Stimulated activated CD4-positive, alpha-beta T cell treated with anti-CD3 and anti-CD28 coated beads, Interleukin-1b, Interleukin-23, amount 100 ng/mL, for 24 hours (primary cell): ENCODE results near the gene CAMK2A.

Experiments
- DNase-seq, 4 experiments: peaks; one replicate each; pipeline ENCODE4 v3.0.0-alpha.2; 2020; ENCODE audit warnings: low read depth in 4 of 4, low spot score in 1 of 4

The CAMK2A gene

DNA sequence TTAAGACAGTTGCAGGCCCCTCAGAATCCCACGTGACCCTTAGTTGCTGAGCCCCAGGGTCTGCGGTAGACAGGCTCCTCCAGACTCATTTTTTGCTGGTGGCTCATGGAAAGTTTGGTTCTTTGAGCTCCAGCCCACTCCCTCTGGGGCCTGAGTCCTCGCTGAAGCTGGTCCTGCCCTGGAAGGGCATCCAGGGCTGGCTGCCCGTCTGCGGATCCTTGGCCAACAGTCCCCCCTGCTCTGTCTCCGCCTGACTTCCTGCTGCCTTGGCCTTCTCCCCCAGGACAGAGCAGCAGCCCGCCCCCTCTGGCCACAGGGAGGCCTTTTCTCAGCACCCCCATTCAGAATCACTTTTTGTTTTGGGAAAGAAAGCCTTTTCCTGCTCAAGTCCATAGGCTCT, 75.3 kb downstream of the CAMK2A start:
- no peak for DNase-seq

DNA sequence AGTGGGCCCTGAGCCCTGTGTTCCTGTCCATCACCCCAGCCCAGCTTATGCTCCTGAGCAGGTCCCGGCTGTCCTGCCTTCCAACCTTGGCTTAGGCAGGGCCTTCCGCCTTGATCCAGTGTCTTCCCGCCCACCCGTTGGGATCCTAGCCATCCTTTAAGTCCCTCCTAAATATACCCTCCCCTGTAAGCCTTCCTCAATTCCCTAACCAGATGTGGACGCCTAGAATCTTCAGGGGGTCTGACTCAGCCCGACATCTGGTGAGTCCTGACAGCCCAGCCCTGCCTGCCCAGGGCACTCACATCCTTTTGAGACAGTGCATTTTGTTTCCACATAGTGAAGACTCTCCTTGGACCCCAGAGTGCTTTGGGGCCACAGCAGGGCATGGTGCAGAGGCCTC, 76.0 kb downstream of the CAMK2A start:
- DNase-seq = no peak

DNA sequence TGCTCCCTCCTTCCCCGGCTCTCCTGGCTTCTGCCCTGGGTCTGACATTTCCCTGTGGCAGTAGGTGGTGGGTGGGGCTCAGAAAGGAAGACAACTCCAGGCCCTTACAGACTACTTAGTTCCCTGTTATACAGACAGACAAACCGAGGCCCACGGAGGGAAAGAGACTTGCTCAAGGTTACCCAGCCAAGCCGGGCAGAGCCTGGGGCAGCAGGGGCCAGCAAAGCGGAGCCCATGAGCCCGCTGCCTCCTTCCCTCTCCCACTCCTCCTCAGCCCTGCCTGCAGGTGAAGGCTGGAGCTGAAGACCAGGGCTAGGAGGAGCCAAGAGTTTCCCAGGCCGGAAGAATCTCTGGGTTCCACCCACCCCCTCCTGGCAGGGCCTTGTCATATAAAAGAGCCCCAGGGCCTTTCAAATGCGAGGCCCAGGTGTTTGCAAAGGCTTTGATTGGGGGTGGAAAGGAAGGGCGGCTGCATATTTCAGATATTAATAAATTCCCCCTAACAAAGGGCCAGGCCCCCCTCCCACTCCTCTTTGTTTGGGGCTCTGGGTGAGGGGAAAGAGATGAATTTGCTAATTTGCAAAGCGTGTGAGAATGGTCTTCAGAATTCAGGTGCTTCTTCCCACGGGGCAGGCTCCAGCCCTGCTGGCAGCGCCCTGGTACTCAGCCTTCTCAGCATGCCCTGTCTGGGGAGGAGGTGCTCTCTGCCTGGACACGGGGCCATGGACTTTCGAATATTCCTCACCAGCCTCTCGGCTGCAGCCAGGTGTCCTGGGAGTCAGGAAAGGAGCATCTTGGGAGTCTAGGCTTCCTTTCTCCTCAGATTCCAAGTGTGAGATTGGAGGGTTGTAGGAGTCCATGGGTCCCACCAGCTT, 78.2 kb downstream of the CAMK2A start:
- no peak for DNase-seq

DNA sequence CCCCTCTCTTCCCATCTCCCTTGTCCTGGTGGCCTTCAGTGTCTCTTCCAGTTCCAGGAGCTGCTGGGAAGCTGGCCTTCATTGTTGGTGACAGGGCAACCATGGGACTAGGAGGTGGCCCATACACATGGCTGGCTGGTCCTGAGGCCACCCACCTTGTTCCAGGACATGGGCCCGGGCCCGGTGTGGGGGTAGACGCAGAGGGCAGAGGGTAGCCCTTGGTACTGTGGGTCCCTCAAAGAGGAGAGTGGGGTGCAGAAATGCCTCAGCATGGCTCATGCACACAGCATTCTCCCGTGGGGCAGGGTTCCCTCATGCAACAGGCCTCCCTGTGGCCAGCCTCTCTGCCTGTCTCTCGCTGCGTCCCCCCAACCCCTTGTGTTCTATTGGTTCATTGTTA, 78.9 kb downstream of the CAMK2A start:
- DNase-seq = no peak

DNA sequence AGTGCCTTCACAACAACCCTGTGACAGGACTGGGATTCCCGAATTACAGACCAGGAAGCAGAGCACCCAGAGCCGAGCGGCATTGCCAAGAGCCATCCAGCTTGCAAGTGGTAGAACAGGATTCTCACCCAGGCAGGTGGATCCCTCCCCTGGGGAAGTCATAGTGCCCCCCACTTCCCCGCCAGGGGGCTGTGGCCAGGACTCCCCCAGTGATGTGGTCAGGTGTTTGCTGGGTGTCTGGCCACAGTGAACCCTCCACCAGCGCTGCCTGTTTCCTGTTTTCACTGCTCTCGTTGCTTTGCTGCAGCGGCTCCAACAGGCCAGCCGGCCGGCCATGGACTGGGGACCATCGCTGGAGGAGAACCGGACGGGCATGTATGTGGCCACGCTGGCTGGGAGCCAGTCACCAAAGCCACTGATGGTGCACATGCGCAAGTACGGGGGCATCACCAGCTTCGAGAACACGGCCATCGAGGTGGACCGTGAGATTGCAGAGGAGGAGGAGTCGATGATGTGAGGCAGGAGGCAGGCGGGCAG, 80.4 kb downstream of the CAMK2A start:
- no peak for DNase-seq

DNA sequence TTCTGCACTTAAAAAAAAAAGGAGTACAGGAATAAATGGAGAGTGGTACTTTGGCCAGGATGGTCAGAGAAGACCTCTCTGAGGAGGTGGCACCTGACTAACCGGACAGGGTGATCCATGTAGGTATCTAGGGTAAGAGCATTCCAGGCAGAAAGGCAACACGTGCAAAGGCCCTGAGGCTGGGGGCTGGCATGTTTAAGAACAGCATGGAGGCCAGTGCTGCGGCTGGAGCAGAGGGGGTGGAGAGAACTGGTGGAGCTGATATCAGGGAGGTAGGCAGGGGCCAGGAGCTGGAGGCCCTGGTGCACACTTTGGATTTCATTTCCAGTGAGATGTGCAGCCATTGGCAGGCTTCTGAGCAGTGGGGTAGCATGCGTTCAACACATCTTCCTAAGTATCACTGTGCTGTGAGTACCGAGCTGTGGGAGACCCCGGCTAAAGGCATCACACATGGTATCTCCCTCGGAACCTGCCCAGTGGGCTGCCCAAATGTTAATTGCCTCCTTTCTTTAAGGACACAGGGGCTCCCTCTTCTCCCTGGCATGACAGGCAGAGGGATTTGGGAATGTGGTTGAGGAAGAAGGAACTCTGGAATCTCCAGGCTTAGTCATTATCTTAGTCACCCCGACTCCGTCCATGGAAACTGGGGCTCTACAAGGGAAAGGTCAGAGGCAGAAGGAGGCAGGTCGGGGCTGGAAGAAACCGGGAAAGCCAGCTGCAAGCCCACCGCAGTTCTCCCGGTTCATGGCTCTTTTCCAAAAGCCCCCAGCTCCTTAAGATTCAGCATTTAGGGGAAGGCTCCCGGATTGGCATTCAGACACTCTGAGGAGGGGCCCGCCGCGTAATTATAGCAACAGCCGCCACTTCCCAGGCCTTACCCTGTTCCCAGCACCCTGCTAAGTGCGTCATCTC, 81.1 kb downstream of the CAMK2A start:
- no peak for DNase-seq

DNA sequence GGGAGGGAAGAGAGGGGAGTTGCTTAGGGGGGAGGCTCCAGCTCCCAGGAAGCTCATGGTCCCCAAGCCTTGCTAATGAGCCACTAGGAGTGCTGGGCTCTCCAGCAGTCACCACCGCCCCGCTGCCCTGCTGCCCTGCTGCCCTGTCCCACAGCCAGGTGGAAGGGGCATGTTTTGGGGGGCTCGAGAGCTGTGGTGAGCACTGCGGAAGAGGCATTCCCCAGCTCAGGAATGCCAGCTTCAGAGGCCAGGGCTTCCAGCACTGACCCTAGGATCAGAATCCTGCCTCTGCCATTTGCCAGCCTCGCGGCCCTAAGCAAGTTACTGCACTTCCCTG, 82.8 kb downstream of the CAMK2A start:
- no peak for DNase-seq

DNA sequence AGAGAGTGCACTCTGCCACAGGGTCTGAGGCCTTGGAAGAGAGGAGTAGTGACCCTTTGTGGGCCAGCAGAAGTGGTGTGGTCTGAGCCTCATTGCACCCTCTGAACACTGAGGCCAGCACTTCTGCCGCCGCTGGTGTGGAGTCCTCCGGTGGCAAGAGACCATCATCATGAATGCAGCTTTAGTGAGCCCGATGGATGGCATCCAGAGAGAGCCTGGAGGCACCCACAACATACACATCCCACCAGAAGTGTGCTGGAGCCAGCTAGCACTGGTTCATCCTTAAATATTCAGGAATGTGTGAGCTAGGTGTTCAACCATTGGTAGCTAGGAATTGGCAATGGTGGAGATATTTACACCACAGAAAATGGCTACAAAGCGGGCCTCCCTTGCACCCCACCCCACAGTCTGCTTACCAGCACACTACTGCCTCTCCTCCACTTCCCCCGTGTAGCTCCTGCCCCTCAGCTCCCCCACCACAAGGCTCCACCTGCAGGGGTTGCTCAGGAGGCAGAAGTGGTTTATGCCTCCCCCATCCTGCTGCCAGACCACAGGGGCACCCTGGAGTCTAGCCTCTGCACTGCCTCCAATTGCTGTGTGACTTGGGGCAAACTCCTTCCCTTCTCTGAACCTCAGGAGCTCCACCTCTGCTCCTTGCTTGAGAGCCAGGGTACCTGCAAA, 83.3 kb downstream of the CAMK2A start:
- DNase-seq = no peak

DNA sequence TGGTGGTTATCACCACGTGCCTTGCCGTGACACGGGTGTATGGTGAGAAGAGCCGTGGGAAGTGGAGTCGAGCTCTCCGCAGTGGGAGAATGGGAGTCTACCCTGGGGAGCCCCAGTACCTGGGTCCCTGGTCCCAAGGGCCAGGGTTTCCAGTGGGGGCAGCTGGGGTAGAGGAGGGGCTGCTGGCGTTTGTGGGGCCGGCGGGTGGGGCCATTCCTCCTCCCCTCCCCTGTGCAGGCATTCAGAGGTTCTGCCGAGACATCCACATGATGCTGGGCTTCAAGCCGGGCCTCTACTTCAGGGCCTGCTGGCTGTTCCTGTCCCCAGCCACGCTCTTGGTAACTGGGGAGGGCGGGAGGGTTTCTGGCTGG, 85.0 kb downstream of the CAMK2A start:
- DNase-seq = no peak

DNA sequence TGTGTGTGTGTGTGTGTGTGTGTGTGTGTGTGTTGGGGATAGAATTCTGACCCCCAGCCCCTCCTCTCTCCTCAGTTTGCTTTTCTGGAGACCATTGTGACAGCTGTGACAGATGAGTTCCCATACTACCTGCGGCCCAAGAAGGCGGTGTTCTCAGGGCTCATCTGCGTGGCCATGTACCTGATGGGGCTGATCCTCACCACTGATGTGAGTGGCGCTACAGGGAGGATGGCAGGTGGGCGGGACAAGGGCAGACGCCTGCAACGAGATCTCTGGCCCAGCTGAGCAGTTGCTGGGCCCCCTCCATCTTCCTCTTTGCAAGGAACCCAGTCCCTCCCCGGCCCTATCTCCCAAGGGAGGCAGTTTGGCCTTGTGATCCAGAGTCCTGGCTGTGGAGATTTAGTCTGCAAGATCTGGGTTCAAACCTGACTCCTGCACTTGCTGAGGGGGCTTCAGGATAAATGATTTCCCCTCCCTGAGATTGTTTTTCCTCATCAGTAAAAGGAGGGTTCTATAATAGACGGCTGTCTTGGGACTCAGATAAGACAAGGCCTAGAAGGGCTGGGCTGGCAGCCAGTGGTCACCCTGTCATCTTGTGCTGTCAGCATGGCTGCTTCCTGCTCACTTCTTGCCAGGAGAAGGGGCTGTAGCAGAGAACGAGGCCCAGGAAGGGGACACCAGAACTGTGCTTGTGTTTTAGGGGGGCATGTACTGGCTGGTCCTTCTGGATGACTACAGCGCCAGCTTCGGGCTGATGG, 85.6 kb downstream of the CAMK2A start:
- DNase-seq = no peak

DNA sequence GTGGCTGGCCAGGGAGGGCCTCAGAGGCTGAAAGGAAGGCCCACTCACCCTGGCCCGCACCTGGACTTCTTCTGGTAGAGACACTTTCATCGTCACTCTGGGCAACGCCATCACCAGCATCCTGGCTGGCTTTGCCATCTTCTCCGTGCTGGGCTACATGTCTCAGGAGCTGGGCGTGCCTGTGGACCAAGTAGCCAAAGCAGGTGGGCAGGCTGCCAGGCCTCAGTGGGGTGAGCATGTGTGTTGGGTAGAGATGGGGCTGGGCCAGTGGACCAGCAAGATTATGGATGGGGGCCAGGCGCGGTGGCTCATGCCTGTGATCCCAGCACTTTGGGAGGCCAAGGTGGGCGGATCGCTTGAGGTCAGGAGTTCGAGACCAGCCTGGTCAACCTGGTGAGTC, 87.1 kb downstream of the CAMK2A start:
- DNase-seq = no peak

DNA sequence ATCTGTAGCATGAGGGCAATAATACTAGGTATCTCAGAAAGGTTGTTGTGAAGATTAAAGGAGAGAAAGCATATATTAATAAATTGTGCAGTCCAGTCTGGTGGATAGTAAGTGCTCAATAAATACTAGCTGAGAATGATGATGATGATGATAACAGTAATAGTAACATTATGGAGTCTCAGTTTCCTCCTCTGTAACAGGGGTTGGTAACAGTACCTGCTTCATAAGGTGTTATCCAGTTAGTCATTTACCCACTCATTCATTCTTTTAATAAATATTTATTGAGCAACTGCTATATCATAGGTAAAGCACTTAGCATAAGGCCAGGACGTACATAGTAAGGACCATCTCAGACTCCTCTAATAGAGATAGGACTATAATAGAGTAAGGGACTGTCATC, 92.1 kb downstream of the CAMK2A start:
- DNase-seq = no peak

DNA sequence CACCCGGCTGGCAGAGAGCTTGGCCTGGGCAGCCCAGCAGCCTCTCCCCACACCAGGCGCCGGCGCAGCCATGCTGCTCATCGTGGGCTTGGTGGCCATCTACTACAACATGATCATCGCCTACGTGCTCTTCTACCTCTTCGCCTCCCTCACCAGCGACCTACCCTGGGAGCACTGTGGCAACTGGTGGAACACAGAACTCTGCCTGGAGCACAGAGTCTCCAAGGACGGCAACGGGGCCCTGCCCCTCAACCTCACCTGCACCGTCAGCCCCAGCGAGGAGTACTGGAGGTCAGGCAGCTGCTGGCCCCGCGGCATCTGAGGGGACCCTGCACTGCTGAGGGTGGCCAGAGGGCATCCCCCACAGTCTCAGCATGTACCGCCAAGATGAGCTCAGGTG, 92.6 kb downstream of the CAMK2A start:
- DNase-seq = no peak

DNA sequence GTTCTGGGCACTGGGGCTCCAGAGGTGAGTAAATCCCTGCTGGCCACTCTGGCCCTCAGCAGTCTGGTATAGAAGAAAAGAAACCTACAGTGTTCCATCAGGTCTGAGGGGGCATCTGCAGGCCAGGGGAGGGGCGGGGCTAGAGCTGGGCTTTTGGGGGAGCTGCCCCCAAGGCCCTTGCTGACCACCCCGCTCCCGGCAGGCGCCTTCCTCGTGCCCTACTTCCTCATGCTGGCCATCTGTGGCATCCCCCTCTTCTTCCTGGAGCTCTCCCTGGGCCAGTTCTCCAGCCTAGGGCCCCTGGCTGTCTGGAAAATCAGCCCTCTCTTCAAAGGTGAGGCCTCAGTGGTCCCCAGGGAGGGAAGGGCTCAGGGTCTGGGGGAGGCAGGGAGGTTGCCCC, 93.1 kb downstream of the CAMK2A start:
- no peak for DNase-seq

DNA sequence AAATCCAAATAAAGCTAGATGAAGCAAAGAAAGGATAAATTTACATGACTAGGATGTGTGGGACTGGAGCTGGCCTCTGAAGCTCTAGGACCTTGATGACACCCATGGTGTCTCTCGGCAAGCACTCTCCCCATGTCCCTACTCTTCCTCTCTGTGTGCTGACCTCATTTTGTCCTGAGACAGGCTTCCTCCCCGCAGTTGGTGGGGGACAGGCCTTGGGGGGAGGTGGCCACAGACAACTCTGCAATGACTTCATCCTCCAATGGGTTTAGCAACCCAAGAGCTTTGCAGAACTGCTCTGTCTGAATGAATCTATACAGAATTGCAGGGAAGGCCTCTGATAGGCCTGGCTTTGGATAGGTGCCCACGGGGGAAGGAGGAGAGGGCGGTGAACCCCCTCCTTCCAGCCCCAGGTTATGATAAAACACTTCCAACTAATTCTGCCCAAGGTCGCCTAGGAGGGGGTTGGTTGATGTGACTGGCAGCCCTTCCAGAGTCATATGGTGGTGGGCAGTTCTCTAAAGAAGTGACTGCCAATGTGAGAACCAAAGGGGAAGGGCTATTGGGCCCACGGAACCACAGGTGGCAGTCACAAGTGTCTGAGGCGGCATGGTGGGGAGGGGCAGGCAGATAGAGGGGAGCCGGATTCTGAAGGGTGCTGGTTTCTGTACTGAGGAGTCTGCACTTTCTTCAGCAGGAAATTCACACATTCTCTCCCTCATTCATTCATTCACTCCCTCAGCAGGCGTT, 93.7 kb downstream of the CAMK2A start:
- no peak for DNase-seq

DNA sequence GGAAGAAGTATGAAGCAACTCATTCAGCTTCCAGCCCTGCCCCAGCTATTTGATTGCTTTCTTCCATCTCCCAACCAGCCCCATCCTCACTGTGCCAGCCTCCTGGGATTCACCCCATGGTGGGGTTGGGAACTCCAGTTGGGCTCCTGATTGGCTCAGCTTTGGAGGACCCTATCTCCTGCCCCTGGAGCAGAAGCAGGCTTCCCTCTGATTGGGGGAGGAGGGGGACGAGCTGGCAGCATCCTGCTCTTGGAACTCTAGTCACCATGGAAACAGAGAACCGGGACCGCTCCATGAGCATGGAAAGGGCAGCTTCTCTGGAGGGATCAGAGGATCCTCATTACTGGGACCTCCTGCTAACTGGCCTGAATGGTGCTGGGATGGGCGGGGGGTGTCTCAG, 97.1 kb downstream of the CAMK2A start:
- DNase-seq = no peak

DNA sequence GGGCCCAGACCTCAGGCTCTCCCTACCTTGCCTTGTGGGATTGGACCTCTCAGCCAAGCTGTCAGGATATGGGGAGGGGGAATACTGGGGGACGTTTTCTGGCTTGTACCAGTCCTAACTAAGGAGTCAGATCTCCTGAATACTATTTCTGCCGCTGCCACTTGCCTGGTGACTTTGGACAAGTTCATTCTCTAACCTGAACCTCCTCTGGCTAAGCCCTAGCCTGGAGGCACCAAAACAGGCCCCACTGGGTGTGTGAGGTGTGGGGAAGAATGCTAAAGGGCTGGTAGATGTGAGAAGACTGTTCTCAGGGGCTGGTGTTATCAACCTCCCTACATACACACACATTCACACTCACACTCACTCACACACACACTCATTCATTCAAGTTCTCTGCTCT, 98.6 kb downstream of the CAMK2A start:
- DNase-seq = no peak

DNA sequence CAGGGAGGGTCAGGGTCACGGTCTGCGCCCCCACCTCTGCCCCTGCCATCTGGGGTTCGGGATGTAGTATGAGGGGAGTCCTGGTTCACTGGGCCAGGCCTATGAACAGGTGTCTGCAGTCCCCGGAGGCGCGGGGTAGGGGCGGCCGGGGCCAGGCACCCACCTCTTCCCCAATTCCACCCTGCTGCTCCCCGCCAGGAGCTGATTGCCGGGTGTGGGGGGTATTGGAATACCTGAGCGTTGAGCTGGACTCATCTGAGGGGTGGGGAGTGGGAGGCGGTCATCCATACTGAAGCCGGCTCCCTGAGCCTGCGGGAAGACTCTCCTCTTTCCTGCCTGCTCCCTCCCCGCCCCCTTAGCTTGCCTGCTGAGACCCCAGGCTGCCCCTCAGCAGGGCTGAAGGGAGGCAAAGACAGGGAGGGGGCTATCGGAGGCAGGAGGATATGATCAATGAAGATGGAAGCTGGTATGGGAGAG, 99.0 kb downstream of the CAMK2A start:
- DNase-seq = no peak

DNA sequence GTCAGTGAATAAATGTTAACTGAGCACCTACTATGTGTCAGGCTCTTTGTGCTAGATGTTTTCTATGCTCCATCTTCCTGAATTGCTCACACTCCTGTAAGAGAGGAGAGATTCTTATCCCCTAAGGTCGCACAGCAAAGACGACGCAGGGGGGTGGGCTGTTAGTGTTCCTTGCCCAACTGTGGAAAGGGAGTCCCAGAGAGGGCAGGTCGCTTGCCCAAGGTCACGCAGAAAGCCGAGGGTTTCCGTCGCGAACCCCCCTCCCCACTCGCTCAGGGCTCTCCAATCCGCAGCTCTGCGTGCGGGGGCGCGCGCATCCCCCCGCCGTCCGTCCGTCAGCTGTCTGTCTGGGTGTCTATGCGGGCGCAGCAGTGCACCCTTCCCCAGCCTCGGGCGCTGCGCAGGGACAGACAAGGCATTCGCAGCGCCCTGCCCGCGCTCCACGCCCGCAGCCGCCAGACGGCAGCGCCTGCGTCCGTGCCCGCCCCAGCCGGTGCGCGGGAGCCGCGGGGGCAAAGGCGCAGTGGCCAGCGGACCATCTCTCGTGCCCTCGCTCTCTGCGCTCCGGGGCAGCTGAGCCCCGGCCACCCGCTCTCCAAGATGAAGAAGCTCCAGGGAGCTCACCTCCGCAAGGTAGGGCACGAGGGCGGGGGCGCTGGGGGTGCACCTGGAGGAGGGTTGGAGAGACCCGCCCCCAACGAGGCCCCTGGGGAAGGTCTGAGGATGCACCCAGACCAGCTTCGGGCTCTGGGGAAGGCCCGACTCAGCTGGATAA, 99.7 kb downstream of the CAMK2A start, which contains the start of gene SLC6A7:
SLC6A7 (plus strand) TSS at position 335 of the 775 bp plus-strand sequence; CDS start at position 601, 266 bp downstream.
- DNase-seq = no peak
